HepG2 (cell line): ENCODE results near the gene TOM1L1. TPM values are rescaled to one million over a fixed set of nuclear protein-coding genes. Genes with fewer than 3 reads are reported as not detected.

Source experiments
- ATAC-seq: fragments of 200-7000 bp; cut with Tn5 transposase; 3 replicates; pipeline ENCODE4 v1.9.1; 2020; ENCODE audit warnings: mild to moderate bottlenecking, moderate library complexity
- BruUV-seq: library from RNA; stranded (reverse); fragments of 400-500 nt; replicated peaks from 2 replicates; lab custom pipeline; 2021; lab: Mats Ljungman, UMichigan
- CTCF ChIA-PET: fragments of 300-600 bp; formaldehyde crosslinking; extraction: SDS; loops from one replicate; lab custom pipeline; 2021; ENCODE audit warnings: low total read pairs, inconsistent platforms, low intra/inter-chr PET ratio; lab: Yijun Ruan, JAX
- POLR2A ChIA-PET: fragments of 350-600 bp; sonication (Branson Sonifier 250); formaldehyde crosslinking; loops from one replicate; lab custom pipeline; 2020; ENCODE audit warnings: antibody characterized with exemption, inconsistent platforms; lab: Yijun Ruan, JAX
- DNase-seq: peaks from one replicate; pipeline ENCODE4 v3.0.0-alpha.2; 2015; ENCODE audit warnings: low spot score
- FAIRE-seq: peaks from 3 replicates; lab custom pipeline; 2011; peaks lifted over from hg19 to GRCh38; lab: Jason Lieb, UNC
- H2AFZ ChIP-seq: one replicate; pipeline ENCODE4 v1.6.1; 2011; ENCODE audit warnings: low read length, inconsistent platforms
- H3K27ac ChIP-seq: fragments of 300-600 bp; 3 replicates; pipeline ENCODE4 v1.8.0; 2011; ENCODE audit warnings: mixed run types, mild to moderate bottlenecking, mixed read lengths, low read length, inconsistent platforms; ENCODE audit not compliant: insufficient read depth; ENCODE audit errors: extremely low read length
- H3K27me3 ChIP-seq, 2 experiments: fragments of 200-600 bp in 1 of 2; 2 replicates in 1 of 2; 3 replicates in 1 of 2; pipeline versions ENCODE4 v1.6.0 to v1.8.0; 2011; ENCODE audit warnings: low read length in 2 of 2, mild to moderate bottlenecking in 2 of 2, moderate library complexity in 2 of 2, inconsistent platforms in 1 of 2; ENCODE audit not compliant: insufficient read depth in 2 of 2, control insufficient read depth in 1 of 2
- H3K36me3 ChIP-seq, 2 experiments: fragments of 200-600 bp in 1 of 2; replicated peaks in 1 of 2; 2 replicates in 1 of 2; 3 replicates in 1 of 2; pipeline versions ENCODE4 v1.5.1 to v1.8.0; 2011; ENCODE audit warnings: low read length in 2 of 2, inconsistent platforms in 1 of 2; ENCODE audit not compliant: insufficient read depth in 2 of 2, control insufficient read depth in 1 of 2
- H3K4me1 ChIP-seq: 2 replicates; pipeline ENCODE4 v1.5.1; 2012; ENCODE audit warnings: low read length, inconsistent platforms; ENCODE audit not compliant: insufficient read depth
- H3K4me2 ChIP-seq: 2 replicates; pipeline ENCODE4 v1.6.0; 2011; ENCODE audit warnings: low read depth, low read length, inconsistent platforms
- H3K4me3 ChIP-seq, 3 experiments: fragments of 200-600 bp in 1 of 3; sonication (generic), shearing (Covaris generic) in 1 of 3; replicated peaks in 1 of 3; 2 replicates each; pipeline ENCODE4 v1.5.1; 2011 to 2016; ENCODE audit warnings: low read length in 3 of 3, inconsistent platforms in 2 of 3, low read depth in 2 of 3, mild to moderate bottlenecking in 2 of 3, control low read depth in 1 of 3, mixed read lengths in 1 of 3; ENCODE audit not compliant: insufficient read depth in 1 of 3
- H3K79me2 ChIP-seq: one replicate; pipeline ENCODE4 v1.6.1; 2011; ENCODE audit warnings: low read length, inconsistent platforms; ENCODE audit not compliant: insufficient read depth
- H3K9ac ChIP-seq: 2 replicates; pipeline ENCODE4 v1.6.0; 2011; ENCODE audit warnings: mild to moderate bottlenecking, low read depth, low read length, inconsistent platforms; ENCODE audit not compliant: insufficient read depth
- H3K9me3 ChIP-seq: 2 replicates; pipeline ENCODE4 v1.5.1; 2012; ENCODE audit warnings: mild to moderate bottlenecking, low read length
- H4K20me1 ChIP-seq: 2 replicates; pipeline ENCODE4 v1.6.0; 2011; ENCODE audit warnings: inconsistent platforms, mild to moderate bottlenecking, low read length, moderate library complexity; ENCODE audit not compliant: insufficient read depth
- FOSL2 ChIP-seq: sonication (generic); formaldehyde crosslinking; IDR thresholded peaks from 2 replicates; pipeline ENCODE4 v1.4.0; 2020; ENCODE audit warnings: missing genetic modification reagents
- FOXA3 ChIP-seq: IDR thresholded peaks from 2 replicates; pipeline ENCODE4 v1.6.1; 2016; ENCODE audit warnings: missing genetic modification reagents, missing compliant biosample characterization
- FOXP1 ChIP-seq, 2 experiments: fragments of 450-650 bp in 1 of 2; IDR thresholded peaks; 2 replicates each; pipeline ENCODE4 v1.6.1; 2017 to 2018; ENCODE audit warnings: antibody characterized with exemption in 1 of 2
- GZF1 ChIP-seq: sonication (generic); formaldehyde crosslinking; IDR thresholded peaks from 2 replicates; pipeline ENCODE4 v1.5.1; 2020; ENCODE audit warnings: mild to moderate bottlenecking, missing genetic modification reagents
- HNRNPUL1 ChIP-seq: fragments of 200-400 bp; formaldehyde crosslinking; IDR thresholded peaks from 2 replicates; pipeline ENCODE4 v1.6.1; 2017; ENCODE audit warnings: low read depth, mild to moderate bottlenecking, low read length, moderate library complexity
- HOXD1 ChIP-seq: sonication (generic); formaldehyde crosslinking; IDR thresholded peaks from 2 replicates; pipeline ENCODE4 v1.5.0; 2020; ENCODE audit warnings: missing genetic modification reagents
- NR2F1 ChIP-seq, 2 experiments: fragments of 450-650 bp in 1 of 2; formaldehyde crosslinking in 1 of 2; IDR thresholded peaks; 2 replicates each; pipeline versions ENCODE4 v1.5.0 to v1.6.1; 2016 to 2020; ENCODE audit warnings: mild to moderate bottlenecking in 1 of 2, missing compliant biosample characterization in 1 of 2, missing genetic modification reagents in 1 of 2, moderate library complexity in 1 of 2
- NR2F2 ChIP-seq: IDR thresholded peaks from 2 replicates; pipeline ENCODE4 v1.6.1; 2012; ENCODE audit warnings: low read depth, inconsistent platforms, borderline replicate concordance
- RAD51 ChIP-seq: fragments of 450-650 bp; IDR thresholded peaks from 2 replicates; pipeline ENCODE4 v1.6.1; 2016; ENCODE audit warnings: borderline replicate concordance
- SMAD3 ChIP-seq: sonication (generic); formaldehyde crosslinking; IDR thresholded peaks from 2 replicates; pipeline ENCODE4 v1.4.0; 2020; ENCODE audit warnings: missing genetic modification reagents
- STAG1 ChIP-seq: sonication (generic); formaldehyde crosslinking; IDR thresholded peaks from 2 replicates; pipeline ENCODE4 v1.4.0; 2020; ENCODE audit warnings: missing genetic modification reagents
- TGIF2 ChIP-seq: IDR thresholded peaks from 2 replicates; pipeline ENCODE4 v1.6.1; 2016; ENCODE audit warnings: control low read depth, missing compliant biosample characterization
- in situ Hi-C: cut with HindIII; loops from 2 replicates; pipeline ENCODE4 v1.10.0; 2017; ENCODE audit warnings: low pct_unique_long_range_greater_than_20kb; ENCODE audit not compliant: extremely low pct_ligation_motif_present
- intact Hi-C: fragments of 100-400 bp; cut with micrococcal nuclease; formaldehyde crosslinking; loops from one replicate; pipeline ENCODE4 v1.10.0; 2022; ENCODE audit not compliant: unreplicated experiment
- polyA plus RNA-seq, 8 experiments: library from polyadenylated mRNA; depleted of rRNA in 3 of 8; stranded (reverse) in 7 of 8; unstranded in 1 of 8; fragments of >200 nt; fragmentation: Illumina TruSeq in 4 of 8; extraction: Trizol in 4 of 8; gene quantifications; 2 replicates each; pipeline versions ENCODE4 v1.2.1 to v1.2.3, GENCODE V29; 2011 to 2016; ENCODE audit warnings: low read depth in 4 of 8, missing spikeins in 1 of 8, mixed read lengths in 1 of 8; ENCODE audit not compliant: insufficient read depth in 1 of 8
- total RNA-seq, 5 experiments: library from RNA; depleted of rRNA; stranded (reverse); fragments of >200 nt; fragmentation: Illumina TruSeq; extraction: Trizol; gene quantifications; 2 replicates each; pipeline ENCODE4 v1.2.3, GENCODE V29; 2016; ENCODE audit warnings: low read depth in 1 of 5
- TF ChIP-seq, protein P1 (sequence below): sonication (generic); formaldehyde crosslinking; conservative IDR thresholded peaks from 2 replicates; pipeline ENCODE4 v1.4.0; 2020; ENCODE audit warnings: mild to moderate bottlenecking, missing genetic modification reagents, moderate library complexity
- TF ChIP-seq, protein P2 (sequence below): IDR thresholded peaks from 2 replicates; pipeline ENCODE4 v1.6.1; 2012; ENCODE audit warnings: low read depth, low read length, improper control_type of control experiment
- TF ChIP-seq, protein P3 (sequence below): sonication (generic); formaldehyde crosslinking; IDR thresholded peaks from 2 replicates; pipeline ENCODE4 v1.4.0; 2020; ENCODE audit warnings: mild to moderate bottlenecking, missing genetic modification reagents, borderline replicate concordance

TOM1L1 gene
- total and polyA plus RNA-seq, 2 of the 13 experiments (the other 11 are each of a cell fraction or from before 2014, with no cell fraction given), result 45.3 to 51.3 TPM

DNA sequence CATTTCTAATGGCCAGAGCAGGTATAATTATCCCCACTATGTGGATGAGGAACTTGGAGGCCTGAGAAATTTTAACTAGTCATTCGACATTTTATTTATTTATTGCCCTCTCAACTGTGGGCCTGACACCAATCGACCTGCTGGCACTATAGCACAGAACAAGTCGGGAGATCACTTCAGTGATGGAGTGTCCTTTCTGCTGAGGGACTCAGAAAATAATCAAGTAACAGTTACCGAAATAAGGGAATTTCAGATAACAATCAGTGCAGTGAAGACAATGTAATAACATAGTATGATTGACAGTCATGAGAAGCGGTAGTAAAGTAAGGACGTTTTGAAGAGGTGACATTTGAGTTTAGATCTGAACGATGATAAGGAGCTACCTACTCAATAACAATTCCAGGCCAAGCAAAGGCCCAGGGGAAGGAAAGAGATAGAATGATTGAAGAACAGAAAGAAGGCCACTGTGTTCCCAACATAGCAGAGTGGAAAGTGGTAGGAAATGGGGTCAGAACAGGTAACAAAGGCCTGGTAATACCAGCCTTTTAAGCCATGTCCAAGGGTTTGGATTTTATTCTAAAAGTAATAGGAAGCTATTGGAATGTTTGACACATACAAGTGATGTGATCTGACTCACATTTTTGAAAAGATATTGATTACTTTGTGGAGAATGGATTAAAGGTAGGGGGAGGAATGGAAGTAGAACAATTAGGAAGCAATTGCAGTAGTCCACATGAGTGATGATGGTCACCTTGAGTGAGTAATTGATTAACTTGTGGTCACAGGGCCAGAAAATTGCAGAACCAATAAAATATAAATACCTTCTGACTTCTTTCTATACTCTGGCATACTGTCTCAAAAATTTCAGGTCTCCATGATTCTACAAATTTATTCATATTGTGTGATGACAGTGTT is 69.3 kb downstream of the TOM1L1 start (continued):
- TF ChIP-seq, protein P1, sequence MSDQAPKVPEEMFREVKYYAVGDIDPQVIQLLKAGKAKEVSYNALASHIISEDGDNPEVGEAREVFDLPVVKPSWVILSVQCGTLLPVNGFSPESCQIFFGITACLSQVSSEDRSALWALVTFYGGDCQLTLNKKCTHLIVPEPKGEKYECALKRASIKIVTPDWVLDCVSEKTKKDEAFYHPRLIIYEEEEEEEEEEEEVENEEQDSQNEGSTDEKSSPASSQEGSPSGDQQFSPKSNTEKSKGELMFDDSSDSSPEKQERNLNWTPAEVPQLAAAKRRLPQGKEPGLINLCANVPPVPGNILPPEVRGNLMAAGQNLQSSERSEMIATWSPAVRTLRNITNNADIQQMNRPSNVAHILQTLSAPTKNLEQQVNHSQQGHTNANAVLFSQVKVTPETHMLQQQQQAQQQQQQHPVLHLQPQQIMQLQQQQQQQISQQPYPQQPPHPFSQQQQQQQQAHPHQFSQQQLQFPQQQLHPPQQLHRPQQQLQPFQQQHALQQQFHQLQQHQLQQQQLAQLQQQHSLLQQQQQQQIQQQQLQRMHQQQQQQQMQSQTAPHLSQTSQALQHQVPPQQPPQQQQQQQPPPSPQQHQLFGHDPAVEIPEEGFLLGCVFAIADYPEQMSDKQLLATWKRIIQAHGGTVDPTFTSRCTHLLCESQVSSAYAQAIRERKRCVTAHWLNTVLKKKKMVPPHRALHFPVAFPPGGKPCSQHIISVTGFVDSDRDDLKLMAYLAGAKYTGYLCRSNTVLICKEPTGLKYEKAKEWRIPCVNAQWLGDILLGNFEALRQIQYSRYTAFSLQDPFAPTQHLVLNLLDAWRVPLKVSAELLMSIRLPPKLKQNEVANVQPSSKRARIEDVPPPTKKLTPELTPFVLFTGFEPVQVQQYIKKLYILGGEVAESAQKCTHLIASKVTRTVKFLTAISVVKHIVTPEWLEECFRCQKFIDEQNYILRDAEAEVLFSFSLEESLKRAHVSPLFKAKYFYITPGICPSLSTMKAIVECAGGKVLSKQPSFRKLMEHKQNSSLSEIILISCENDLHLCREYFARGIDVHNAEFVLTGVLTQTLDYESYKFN (CRISPR knock-in tag), result peak; percentile 46; the same call in 1 of the 2 replicates
- TF ChIP-seq RAD51, result no peak
- 0 out of 2 replicates have a peak, but pooled peaks have one; percentile 52 for TF ChIP-seq HNRNPUL1
- TF ChIP-seq HOXD1, result 0 out of 2 replicates have a peak, but pooled peaks have one; percentile 44

- peaks cover 5% of the 10 kb centered on the region for H4K20me1 ChIP-seq
- no peaks in the 10 kb centered on the region; a peak in 1 of 5 replicates for H3K27me3 ChIP-seq
- ATAC-seq (no peak), FAIRE-seq (peak; percentile 75), DNase-seq (peak; percentile 73)
- ChIA-PET POLR2A (interaction anchor here (1.1 to 1.5 kb wide), 2 partner anchors 314 to 780 kb away, joined by 4 read pairs; no protein-coding TSS in a partner anchor), CTCF (no interaction called here)
- peaks cover 96% of the 10 kb centered on the region for H3K79me2 ChIP-seq
- H3K4me3 ChIP-seq, result peak overlapping the region in 2 of 3 experiments; percentile 93 to 99; a peak in 2 of 6 replicates
- H3K4me2 ChIP-seq, result peak overlapping the region; percentile 91
- peak overlapping the region; percentile 4 for H2AFZ ChIP-seq
- intact Hi-C loops, result no loop called here
- no TSS peak for BruUV-seq
- peaks cover 59% of the 10 kb centered on the region for H3K4me1 ChIP-seq
- H3K27ac ChIP-seq, result peak overlapping the region; percentile 82
- peaks cover 0 to 1% of the 10 kb centered on the region in 2 experiments; a peak in 1 of 5 replicates for H3K36me3 ChIP-seq
- in situ Hi-C loops, result no loop called here
- H3K9me3 ChIP-seq, result no peaks in the 10 kb centered on the region
- H3K9ac ChIP-seq, result peak overlapping the region; percentile 92; the same call in 1 of the 2 replicates
- TF ChIP-seq, protein P2, sequence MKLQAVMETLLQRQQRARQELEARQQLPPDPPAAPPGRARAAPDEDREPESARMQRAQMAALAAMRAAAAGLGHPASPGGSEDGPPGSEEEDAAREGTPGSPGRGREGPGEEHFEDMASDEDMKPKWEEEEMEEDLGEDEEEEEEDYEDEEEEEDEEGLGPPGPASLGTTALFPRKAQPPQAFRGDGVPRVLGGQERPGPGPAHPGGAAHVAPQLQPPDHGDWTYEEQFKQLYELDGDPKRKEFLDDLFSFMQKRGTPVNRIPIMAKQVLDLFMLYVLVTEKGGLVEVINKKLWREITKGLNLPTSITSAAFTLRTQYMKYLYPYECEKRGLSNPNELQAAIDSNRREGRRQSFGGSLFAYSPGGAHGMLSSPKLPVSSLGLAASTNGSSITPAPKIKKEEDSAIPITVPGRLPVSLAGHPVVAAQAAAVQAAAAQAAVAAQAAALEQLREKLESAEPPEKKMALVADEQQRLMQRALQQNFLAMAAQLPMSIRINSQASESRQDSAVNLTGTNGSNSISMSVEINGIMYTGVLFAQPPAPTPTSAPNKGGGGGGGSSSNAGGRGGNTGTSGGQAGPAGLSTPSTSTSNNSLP, result peak; percentile 52
- TF ChIP-seq NR2F2 (no peak), TGIF2 (0 out of 2 replicates have a peak, but pooled peaks have one; percentile 31), STAG1 (CRISPR knock-in tag) (no peak), SMAD3 (CRISPR knock-in tag) (peak; percentile 20; the same call in 1 of the 2 replicates), GZF1 (no peak), FOXA3 (CRISPR knock-in tag) (peak; percentile 49), NR2F1 (CRISPR knock-in tag; IDR thresholded peaks at IDR 0.05) (peak in 1 of 2 experiments; percentile 11; a peak in 1 of 4 replicates), FOSL2 (CRISPR knock-in tag) (peak; percentile 78), FOXP1 (IDR thresholded peaks at IDR 0.05) (no peak), FOXP1 (CRISPR knock-in tag; IDR thresholded peaks at IDR 0.05) (peak; percentile 54; the same call in 1 of the 2 replicates)
- TF ChIP-seq, protein P3, sequence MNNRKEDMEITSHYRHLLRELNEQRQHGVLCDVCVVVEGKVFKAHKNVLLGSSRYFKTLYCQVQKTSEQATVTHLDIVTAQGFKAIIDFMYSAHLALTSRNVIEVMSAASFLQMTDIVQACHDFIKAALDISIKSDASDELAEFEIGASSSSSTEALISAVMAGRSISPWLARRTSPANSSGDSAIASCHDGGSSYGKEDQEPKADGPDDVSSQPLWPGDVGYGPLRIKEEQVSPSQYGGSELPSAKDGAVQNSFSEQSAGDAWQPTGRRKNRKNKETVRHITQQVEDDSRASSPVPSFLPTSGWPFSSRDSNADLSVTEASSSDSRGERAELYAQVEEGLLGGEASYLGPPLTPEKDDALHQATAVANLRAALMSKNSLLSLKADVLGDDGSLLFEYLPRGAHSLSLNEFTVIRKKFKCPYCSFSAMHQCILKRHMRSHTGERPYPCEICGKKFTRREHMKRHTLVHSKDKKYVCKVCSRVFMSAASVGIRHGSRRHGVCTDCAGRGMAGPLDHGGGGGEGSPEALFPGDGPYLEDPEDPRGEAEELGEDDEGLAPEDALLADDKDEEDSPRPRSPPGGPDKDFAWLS, result no peak
Observed at GRCh38 chr17:54971147-54971546, 70.5 kb downstream of the TOM1L1 start.
